K562 (cell line): ENCODE results near the gene WNT7B. TPM values are rescaled to one million over a fixed set of nuclear protein-coding genes. Genes with fewer than 3 reads are reported as not detected.

ENCODE experiments used
- ATAC-seq: fragments of 200-7000 bp; cut with Tn5 transposase; 3 replicates; pipeline ENCODE4 v1.9.1; 2020; ENCODE audit warnings: moderate library complexity
- BruUV-seq: library from RNA; stranded (reverse); fragments of 400-500 nt; replicated peaks from 2 replicates; lab custom pipeline; 2021; lab: Mats Ljungman, UMichigan
- CTCF ChIA-PET: fragments of 300-600 bp; formaldehyde crosslinking; extraction: SDS; loops from one replicate; lab custom pipeline; 2021; ENCODE audit warnings: low intra/inter-chr PET ratio; lab: Yijun Ruan, JAX
- POLR2A ChIA-PET: fragments of 300-600, 350-650 bp; sonication (Branson Sonifier 250); formaldehyde crosslinking; extraction: SDS; loops from one replicate; lab custom pipeline; 2021; ENCODE audit warnings: antibody characterized with exemption, inconsistent platforms; lab: Yijun Ruan, JAX
- DNase-seq, 4 experiments: peaks; one replicate each; pipeline versions ENCODE4 v3.0.0 to v3.0.0-alpha.2; 2011 to 2018; ENCODE audit warnings: low spot score in 3 of 4, mixed read lengths in 3 of 4; ENCODE audit errors: extremely low read depth in 1 of 4
- FAIRE-seq: peaks from 2 replicates; lab custom pipeline; 2011; peaks lifted over from hg19 to GRCh38; lab: Jason Lieb, UNC
- H2AFZ ChIP-seq: 2 replicates; pipeline ENCODE4 v1.6.0; 2011; ENCODE audit warnings: low read depth, low read length, control low read depth, inconsistent platforms
- H3K27ac ChIP-seq: fragments of 200-600 bp; 3 replicates; pipeline ENCODE4 v1.8.0; 2011; ENCODE audit warnings: low read depth, mild to moderate bottlenecking, control low read depth, inconsistent platforms, low read length, moderate library complexity, mixed read lengths; ENCODE audit errors: extremely low read depth
- H3K27me3 ChIP-seq, 2 experiments: fragments of 300-600 bp in 1 of 2; 2 replicates in 1 of 2; 3 replicates in 1 of 2; pipeline versions ENCODE4 v1.6.0 to v1.8.0; 2011; ENCODE audit warnings: inconsistent platforms in 2 of 2, low read length in 2 of 2, mild to moderate bottlenecking in 1 of 2, mixed read lengths in 1 of 2, moderate library complexity in 1 of 2; ENCODE audit not compliant: control insufficient read depth in 2 of 2, insufficient read depth in 2 of 2
- H3K36me3 ChIP-seq: fragments of 300-600 bp; 3 replicates; pipeline ENCODE4 v1.8.0; 2011; ENCODE audit warnings: mild to moderate bottlenecking, low read length, inconsistent platforms; ENCODE audit not compliant: control insufficient read depth, insufficient read depth
- H3K4me1 ChIP-seq, 2 experiments: fragments of 200-600 bp in 1 of 2; replicated peaks in 1 of 2; 2 replicates in 1 of 2; 3 replicates in 1 of 2; pipeline versions ENCODE4 v1.5.1 to v1.8.0; 2011; ENCODE audit warnings: inconsistent platforms in 2 of 2, low read length in 2 of 2, mild to moderate bottlenecking in 1 of 2, mixed read lengths in 1 of 2, moderate library complexity in 1 of 2; ENCODE audit not compliant: control insufficient read depth in 2 of 2, insufficient read depth in 2 of 2
- H3K4me2 ChIP-seq: 2 replicates; pipeline ENCODE4 v1.6.1; 2011; ENCODE audit warnings: low read length, control low read depth, inconsistent platforms, mixed read lengths; ENCODE audit not compliant: insufficient read depth
- H3K4me3 ChIP-seq: fragments of 200-600 bp; sonication (generic), shearing (Covaris generic); 2 replicates; pipeline ENCODE4 v1.5.1; 2016; ENCODE audit warnings: control low read depth, inconsistent platforms
- H3K79me2 ChIP-seq: fragments of 200-600 bp; 3 replicates; pipeline ENCODE4 v1.8.0; 2011; ENCODE audit warnings: low read length, inconsistent platforms; ENCODE audit not compliant: control insufficient read depth, insufficient read depth
- H3K9ac ChIP-seq, 2 experiments: 2 replicates each; pipeline versions ENCODE4 v1.6.0 to v1.6.1; 2011; ENCODE audit warnings: low read depth in 2 of 2, low read length in 2 of 2, control low read depth in 1 of 2, inconsistent platforms in 1 of 2, mild to moderate bottlenecking in 1 of 2, mixed read lengths in 1 of 2; ENCODE audit not compliant: insufficient read depth in 1 of 2
- H3K9me1 ChIP-seq: one replicate; pipeline ENCODE4 v1.6.0; 2011; ENCODE audit warnings: inconsistent platforms, mild to moderate bottlenecking, low read length, moderate library complexity; ENCODE audit not compliant: control insufficient read depth, insufficient read depth
- H3K9me3 ChIP-seq: replicated peaks from 2 replicates; pipeline ENCODE4 v1.5.1; 2011; ENCODE audit warnings: low read depth, low read length, inconsistent platforms; ENCODE audit not compliant: control insufficient read depth, insufficient read depth
- H4K20me1 ChIP-seq: replicated peaks from 2 replicates; pipeline ENCODE4 v1.6.1; 2011; ENCODE audit warnings: low read length, inconsistent platforms, mixed read lengths; ENCODE audit not compliant: control insufficient read depth, insufficient read depth
- ADNP ChIP-seq: fragments of 200-800 bp; sonication (Bioruptor generic); IDR thresholded peaks from 2 replicates; pipeline ENCODE4 v1.6.1; 2016; ENCODE audit warnings: missing genetic modification characterization, missing compliant biosample characterization
- ILF3 ChIP-seq: fragments of 450-650 bp; IDR thresholded peaks from 2 replicates; pipeline ENCODE4 v1.6.1; 2018; ENCODE audit warnings: antibody characterized with exemption, mild to moderate bottlenecking, moderate library complexity, borderline replicate concordance
- IRF2 ChIP-seq: sonication (generic); formaldehyde crosslinking; IDR thresholded peaks from 2 replicates; pipeline ENCODE4 v1.8.1; 2022; ENCODE audit warnings: mild to moderate bottlenecking, missing genetic modification reagents
- NELFE ChIP-seq: IDR thresholded peaks from 2 replicates; pipeline ENCODE4 v1.6.1; 2011; ENCODE audit warnings: mild to moderate bottlenecking; ENCODE audit not compliant: insufficient read depth, insufficient read length
- NONO ChIP-seq, 2 experiments: fragments of 200-400 bp in 1 of 2; fragments of 450-650 bp in 1 of 2; formaldehyde crosslinking in 1 of 2; IDR thresholded peaks; 2 replicates each; pipeline ENCODE4 v1.6.1; 2017; ENCODE audit warnings: low read depth in 2 of 2, mild to moderate bottlenecking in 2 of 2, moderate library complexity in 2 of 2, low read length in 1 of 2
- RB1 ChIP-seq: fragments of 450-650 bp; IDR thresholded peaks from 2 replicates; pipeline ENCODE4 v1.6.1; 2017; ENCODE audit warnings: low read depth, mild to moderate bottlenecking
- SAFB ChIP-seq: fragments of 200-400 bp; formaldehyde crosslinking; IDR thresholded peaks from 2 replicates; pipeline ENCODE4 v1.6.1; 2017; ENCODE audit warnings: low read depth, low read length, borderline replicate concordance
- SLC30A9 ChIP-seq: fragments of 250-450 bp; sonication (Bioruptor Pico); IDR thresholded peaks from 2 replicates; pipeline ENCODE4 v1.8.0; 2022; ENCODE audit warnings: mild to moderate bottlenecking, moderate library complexity
- SMAD2 ChIP-seq: fragments of 150-350 bp; IDR thresholded peaks from 2 replicates; pipeline ENCODE4 v1.6.1; 2014; ENCODE audit warnings: low read depth, mild to moderate bottlenecking, low read length
- SMAD3 ChIP-seq: fragments of 450-650 bp; formaldehyde crosslinking; conservative IDR thresholded peaks from 2 replicates; pipeline ENCODE4 v1.4.0; 2020; ENCODE audit warnings: mild to moderate bottlenecking
- SMARCA4 ChIP-seq: fragments of 450-650 bp; IDR thresholded peaks from 2 replicates; pipeline ENCODE4 v1.6.1; 2016
- ZFP36 ChIP-seq: fragments of 150-350 bp; IDR thresholded peaks from 2 replicates; pipeline ENCODE4 v1.6.1; 2018; ENCODE audit warnings: low read length, low read depth; ENCODE audit not compliant: partially characterized antibody
- ZNF57 ChIP-seq: fragments of 450-650 bp; formaldehyde crosslinking; IDR thresholded peaks from 2 replicates; pipeline ENCODE4 v1.4.0; 2020; ENCODE audit warnings: mild to moderate bottlenecking, moderate library complexity
- ZNF785 ChIP-seq: fragments of 250-450 bp; sonication (Bioruptor Pico); IDR thresholded peaks from 2 replicates; pipeline ENCODE4 v1.4.0; 2020; ENCODE audit warnings: mild to moderate bottlenecking
- ZSCAN29 ChIP-seq: fragments of 450-650 bp; IDR thresholded peaks from 2 replicates; pipeline ENCODE4 v1.6.1; 2017
- WGBS: fragments of 100-300 bp; shearing (Covaris generic); methylation state at CpG from one replicate; pipeline ENCODE4 v1.1.6; 2016; ENCODE audit warnings: low coverage, mixed read lengths; ENCODE audit not compliant: insufficient coverage; ENCODE audit errors: missing lambda C conversion rate; 5-methylcytosine and 5-hydroxymethylcytosine counted together
- in situ Hi-C: fragments of 300-500 bp; cut with MboI; formaldehyde crosslinking; loops from 4 replicates; pipeline ENCODE4 v1.15.0; 2018; ENCODE audit warnings: inconsistent platforms, mixed read lengths
- intact Hi-C: fragments of 100-400 bp; cut with micrococcal nuclease; formaldehyde crosslinking; loops from 2 replicates; pipeline ENCODE4 v1.14.2; 2022
- polyA plus RNA-seq, 8 experiments: library from polyadenylated mRNA; depleted of rRNA in 4 of 8; stranded (reverse) in 5 of 8; unstranded in 3 of 8; fragments of >200 nt; fragmentation: Nextera tagmentation in 2 of 8; fragmentation: Illumina TruSeq in 1 of 8; extraction: Ambion mirVana in 2 of 8; extraction: Trizol in 1 of 8; gene quantifications; 2 replicates each; pipeline versions ENCODE4 v1.2.1 to v1.2.3, GENCODE V29; 2011 to 2014; ENCODE audit warnings: inconsistent platforms in 1 of 8, missing spikeins in 1 of 8
- total RNA-seq, 7 experiments: library from RNA; depleted of rRNA in 6 of 7; stranded (reverse); fragments of >200 nt in 6 of 7; fragmentation: Illumina TruSeq in 2 of 7; extraction: Trizol in 2 of 7; gene quantifications; 2 replicates each; pipeline versions ENCODE4 v1.2.1 to v1.2.3, GENCODE V29; 2011 to 2021; ENCODE audit warnings: low replicate concordance in 1 of 7
- TF ChIP-seq, protein P1 (sequence below): sonication (generic); formaldehyde crosslinking; IDR thresholded peaks from 2 replicates; pipeline ENCODE4 v1.8.1; 2023; ENCODE audit warnings: mild to moderate bottlenecking, missing genetic modification reagents

WNT7B gene
- total and polyA plus RNA-seq, 9 of the 15 experiments (the other 6 are each of a cell fraction or from before 2014, with no cell fraction given), result not detected

DNA sequence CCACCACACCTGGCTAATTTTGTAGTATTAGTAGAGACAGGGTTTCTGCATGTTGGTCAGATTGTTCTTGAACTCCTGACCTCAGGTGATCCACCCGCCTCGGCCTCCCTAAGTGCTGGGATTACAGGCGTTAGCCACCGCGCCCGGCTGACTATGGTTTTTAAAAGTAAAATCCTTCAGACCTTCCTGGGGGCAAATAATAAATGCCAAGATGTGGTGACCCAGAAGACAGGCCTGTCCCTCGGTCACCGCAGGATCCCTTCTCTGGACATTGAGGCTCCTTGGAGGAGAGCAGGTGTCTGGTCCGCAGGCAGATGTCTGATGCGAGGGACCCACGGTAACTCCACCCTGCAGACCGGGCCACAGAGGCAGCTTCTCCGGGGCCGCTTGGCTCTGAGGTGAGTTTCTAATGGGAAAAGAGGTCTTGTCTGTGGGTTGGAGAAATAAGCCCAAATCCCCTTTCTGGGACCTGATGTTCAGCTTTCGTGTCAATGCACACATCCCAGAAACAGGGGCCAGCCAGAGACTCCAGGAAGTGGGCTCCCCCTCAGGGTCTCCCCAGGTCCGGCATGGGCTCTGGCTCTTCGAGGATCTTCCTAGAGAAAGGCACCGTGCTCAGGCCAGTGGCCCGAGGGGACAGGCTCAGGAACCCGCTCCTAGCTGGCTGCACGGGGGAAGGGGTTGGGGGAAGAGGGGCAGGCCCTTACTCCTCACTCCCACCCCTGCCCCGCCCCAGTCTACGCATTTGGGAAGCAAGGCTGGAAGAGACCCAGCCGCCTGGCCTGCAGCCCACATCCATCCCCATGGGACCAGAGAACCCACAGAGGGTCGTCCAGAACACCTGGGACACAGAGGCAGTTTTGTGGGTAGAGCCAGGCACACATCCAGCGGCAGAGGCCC, 100.6 kb downstream of the WNT7B start:
- Histone ChIP-seq H3K27ac (no peak overlapping the region), H4K20me1 (no peaks in the 10 kb centered on the region), H3K27me3 (peaks cover 9 to 40% of the 10 kb centered on the region in 2 experiments; a peak in 4 of 5 replicates)
- POLR2A ChIA-PET, result no interaction called here
- intact Hi-C loops, result no loop called here
- 3% methylated on average over 19 of the region's 26 CpGs for WGBS
- no peak for TF ChIP-seq SMAD2
- no peak for TF ChIP-seq SMARCA4
- TF ChIP-seq ZNF57 (CRISPR knock-in tag), result no peak
- TF ChIP-seq NELFE, result no peak
- no peak for TF ChIP-seq ZFP36
- TF ChIP-seq ILF3, result no peak
- TF ChIP-seq SMAD3, result no peak
- TF ChIP-seq SLC30A9 (CRISPR knock-in tag), result no peak
- TF ChIP-seq ZSCAN29, result no peak
- TF ChIP-seq IRF2 (CRISPR knock-in tag), result no peak
- TF ChIP-seq ADNP (tag), result no peak
- TF ChIP-seq NONO (IDR thresholded peaks at IDR 0.05; ENCODE audit: low read depth in 2 of 2, low read length in 1 of 2), result no peak
- TF ChIP-seq SAFB, result no peak
- no peak for TF ChIP-seq ZNF785
- TF ChIP-seq, protein P1, sequence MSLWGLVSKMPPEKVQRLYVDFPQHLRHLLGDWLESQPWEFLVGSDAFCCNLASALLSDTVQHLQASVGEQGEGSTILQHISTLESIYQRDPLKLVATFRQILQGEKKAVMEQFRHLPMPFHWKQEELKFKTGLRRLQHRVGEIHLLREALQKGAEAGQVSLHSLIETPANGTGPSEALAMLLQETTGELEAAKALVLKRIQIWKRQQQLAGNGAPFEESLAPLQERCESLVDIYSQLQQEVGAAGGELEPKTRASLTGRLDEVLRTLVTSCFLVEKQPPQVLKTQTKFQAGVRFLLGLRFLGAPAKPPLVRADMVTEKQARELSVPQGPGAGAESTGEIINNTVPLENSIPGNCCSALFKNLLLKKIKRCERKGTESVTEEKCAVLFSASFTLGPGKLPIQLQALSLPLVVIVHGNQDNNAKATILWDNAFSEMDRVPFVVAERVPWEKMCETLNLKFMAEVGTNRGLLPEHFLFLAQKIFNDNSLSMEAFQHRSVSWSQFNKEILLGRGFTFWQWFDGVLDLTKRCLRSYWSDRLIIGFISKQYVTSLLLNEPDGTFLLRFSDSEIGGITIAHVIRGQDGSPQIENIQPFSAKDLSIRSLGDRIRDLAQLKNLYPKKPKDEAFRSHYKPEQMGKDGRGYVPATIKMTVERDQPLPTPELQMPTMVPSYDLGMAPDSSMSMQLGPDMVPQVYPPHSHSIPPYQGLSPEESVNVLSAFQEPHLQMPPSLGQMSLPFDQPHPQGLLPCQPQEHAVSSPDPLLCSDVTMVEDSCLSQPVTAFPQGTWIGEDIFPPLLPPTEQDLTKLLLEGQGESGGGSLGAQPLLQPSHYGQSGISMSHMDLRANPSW, result no peak
- TF ChIP-seq RB1, result no peak
- TF ChIP-seq, all 486 proteins: peak for 0
- H3K4me1 ChIP-seq, result peaks cover 0 to 3% of the 10 kb centered on the region in 2 experiments; a peak in 1 of 5 replicates
- no peak overlapping the region for H3K4me3 ChIP-seq
- H3K9me3 ChIP-seq, result no peaks in the 10 kb centered on the region
- H3K79me2 ChIP-seq, result no peaks in the 10 kb centered on the region
- DNase-seq (no peak), FAIRE-seq (no peak), ATAC-seq (no peak)
- H3K4me2 ChIP-seq, result no peak overlapping the region
- BruUV-seq, result no TSS peak
- H2AFZ ChIP-seq, result no peak overlapping the region
- no peaks in the 10 kb centered on the region for H3K9me1 ChIP-seq
- in situ Hi-C loops, result no loop called here
- H3K9ac ChIP-seq, result no peak overlapping the region
- no peaks in the 10 kb centered on the region for H3K36me3 ChIP-seq
- CTCF ChIA-PET, result no interaction called here
